Muscle of leg (tissue), 11 donors: ENCODE data around the gene GPATCH4. TPM values are rescaled to one million over a fixed set of nuclear protein-coding genes. Genes with fewer than 3 reads are reported as not detected.

Experiments used
- DNase-seq: peaks from one replicate; pipeline ENCODE4 v3.0.0; 2013
- H3K27ac ChIP-seq: one replicate; pipeline ENCODE4 v1.5.1; 2013; ENCODE audit warnings: mild to moderate bottlenecking, low read length, control low read depth
- H3K27me3 ChIP-seq: one replicate; pipeline ENCODE4 v1.6.1; 2013; ENCODE audit warnings: low read length; ENCODE audit not compliant: control insufficient read depth, insufficient read depth
- H3K36me3 ChIP-seq: one replicate; pipeline ENCODE4 v1.6.1; 2013; ENCODE audit warnings: low read length; ENCODE audit not compliant: control insufficient read depth, insufficient read depth
- H3K4me1 ChIP-seq: one replicate; pipeline ENCODE4 v1.6.1; 2013; ENCODE audit warnings: low read length; ENCODE audit not compliant: control insufficient read depth, insufficient read depth
- H3K4me3 ChIP-seq: one replicate; pipeline ENCODE4 v1.5.1; 2013; ENCODE audit warnings: low read length, control low read depth
- H3K9me3 ChIP-seq: replicated peaks from 2 replicates; pipeline ENCODE4 v1.6.1; 2013; ENCODE audit warnings: low read depth, low read length; ENCODE audit not compliant: control insufficient read depth
- WGBS: methylation state at CpG from one replicate; pipeline ENCODE4 v1.1.5; 2013; ENCODE audit warnings: missing lambda C conversion rate; ENCODE audit not compliant: insufficient coverage; 5-methylcytosine and 5-hydroxymethylcytosine counted together
- polyA plus RNA-seq, 8 donors: library from polyadenylated mRNA; unstranded; fragments of 120-200 nt; gene quantifications; one replicate each; pipeline versions ENCODE4 v1.2.1 to v1.2.3, GENCODE V29; 2013; ENCODE audit warnings: inconsistent platforms in 1 of 8, low replicate concordance in 1 of 8; ENCODE audit not compliant: insufficient read length in 8 of 8, insufficient read depth in 1 of 8
- total RNA-seq: library from RNA; stranded (reverse); fragments of 120-200 nt; gene quantifications from one replicate; pipeline ENCODE4 v1.2.4, GENCODE V29; 2013

The GPATCH4 gene
- total and polyA plus RNA-seq, 9 donors = 10.6 to 32.9 (median 27.7) TPM

- DNase-seq = no peak
- Histone ChIP-seq H3K27me3 (peaks cover 55% of the 10 kb centered on the region), H3K4me3 (no peak overlapping the region), H3K9me3 (no peaks in the 10 kb centered on the region), H3K27ac (no peak overlapping the region), H3K36me3 (no peaks in the 10 kb centered on the region), H3K4me1 (peaks cover 11% of the 10 kb centered on the region)
- WGBS = 60% methylated on average over 3 of the region's 8 CpGs
These were observed 28.7 kb upstream of the GPATCH4 start for GRCh38 chr1:156629823-156630449.

GRCh38 chr1:156627313-156627880 is 26.1 kb upstream of the GPATCH4 start:
- H3K27me3 ChIP-seq = peaks cover 66% of the 10 kb centered on the region

GRCh38 chr1:156626079-156626438 is 24.8 kb upstream of the GPATCH4 start:
- WGBS = no CpG with 5 or more reads among the region's 4 CpGs
- H3K4me1 ChIP-seq = peaks cover 20% of the 10 kb centered on the region
- no peak for DNase-seq
- no peak overlapping the region for H3K27ac ChIP-seq
- H3K36me3 ChIP-seq = no peaks in the 10 kb centered on the region
- no peaks in the 10 kb centered on the region for H3K9me3 ChIP-seq
- no peak overlapping the region for H3K4me3 ChIP-seq
- H3K27me3 ChIP-seq = peaks cover 71% of the 10 kb centered on the region

More at GRCh38 chr1:156627313-156627880, 26.1 kb upstream of the GPATCH4 start:
- Histone ChIP-seq H3K4me3 (no peak overlapping the region), H3K36me3 (no peaks in the 10 kb centered on the region), H3K4me1 (peaks cover 20% of the 10 kb centered on the region), H3K27ac (no peak overlapping the region), H3K9me3 (no peaks in the 10 kb centered on the region)
- no CpG with 5 or more reads among the region's 2 CpGs for WGBS
- peak; percentile 37 for DNase-seq

- DNase-seq = peak; percentile 54
- Histone ChIP-seq H3K9me3 (no peaks in the 10 kb centered on the region), H3K4me3 (no peak overlapping the region), H3K36me3 (no peaks in the 10 kb centered on the region), H3K27me3 (peaks cover 72% of the 10 kb centered on the region), H3K4me1 (peaks cover 20% of the 10 kb centered on the region), H3K27ac (no peak overlapping the region)
- WGBS = 1% methylated on average over 35 of the region's 45 CpGs
These were observed 24.3 kb upstream of the GPATCH4 start for GRCh38 chr1:156625436-156626078.

GRCh38 chr1:156624814-156625435 is 23.6 kb upstream of the GPATCH4 start:
- H3K4me3 ChIP-seq = no peak overlapping the region
- H3K27me3 ChIP-seq = peaks cover 68% of the 10 kb centered on the region
- H3K36me3 ChIP-seq = no peaks in the 10 kb centered on the region
- peaks cover 20% of the 10 kb centered on the region for H3K4me1 ChIP-seq
- H3K27ac ChIP-seq = no peak overlapping the region
- DNase-seq = no peak
- H3K9me3 ChIP-seq = no peaks in the 10 kb centered on the region
- WGBS = under 1% methylated on average over 47 of the region's 55 CpGs

GRCh38 chr1:156623946-156624813 is 22.9 kb upstream of the GPATCH4 start:
- no peak overlapping the region for H3K4me3 ChIP-seq
- peaks cover 20% of the 10 kb centered on the region for H3K4me1 ChIP-seq
- H3K27ac ChIP-seq = no peak overlapping the region
- no peaks in the 10 kb centered on the region for H3K36me3 ChIP-seq
- no peaks in the 10 kb centered on the region for H3K9me3 ChIP-seq
- under 1% methylated on average over 81 of the region's 87 CpGs for WGBS
- H3K27me3 ChIP-seq = peaks cover 73% of the 10 kb centered on the region
- peak; percentile 42 for DNase-seq

- Histone ChIP-seq H3K9me3 (no peaks in the 10 kb centered on the region), H3K27ac (no peak overlapping the region), H3K4me1 (peaks cover 20% of the 10 kb centered on the region), H3K4me3 (no peak overlapping the region), H3K27me3 (peaks cover 75% of the 10 kb centered on the region), H3K36me3 (no peaks in the 10 kb centered on the region)
- no peak for DNase-seq
- WGBS = 65% methylated on average over 3 of the region's 6 CpGs
These were observed 21.5 kb upstream of the GPATCH4 start for GRCh38 chr1:156622581-156623297.

GRCh38 chr1:156619582-156619955 is 18.3 kb upstream of the GPATCH4 start:
- 10% methylated on average over 2 of the region's 6 CpGs for WGBS
- H3K9me3 ChIP-seq = no peaks in the 10 kb centered on the region
- peaks cover 10% of the 10 kb centered on the region for H3K4me1 ChIP-seq
- no peak overlapping the region for H3K4me3 ChIP-seq
- no peaks in the 10 kb centered on the region for H3K36me3 ChIP-seq
- H3K27me3 ChIP-seq = peaks cover 59% of the 10 kb centered on the region
- H3K27ac ChIP-seq = no peak overlapping the region
- no peak for DNase-seq

GRCh38 chr1:156618853-156619581 is 17.7 kb upstream of the GPATCH4 start, which contains the start of gene HAPLN2:
TSS of gene HAPLN2 (plus strand) at chr1:156619415. CDS start at chr1:156623491, 4,076 bp downstream.
- 6% methylated on average over 3 of the region's 7 CpGs for WGBS
- no peaks in the 10 kb centered on the region for H3K9me3 ChIP-seq
- H3K4me1 ChIP-seq = peaks cover 6% of the 10 kb centered on the region
- peaks cover 54% of the 10 kb centered on the region for H3K27me3 ChIP-seq
- DNase-seq = no peak
- H3K27ac ChIP-seq = no peak within 1 kb of the TSS
- H3K4me3 ChIP-seq = no peak within 1 kb of the TSS
- no peaks in the 10 kb centered on the region for H3K36me3 ChIP-seq
